ENCODE results near the gene PSMB10.
"Not testable (repeated sequence)": the region's sequence is repeated elsewhere in the genome, so short reads cannot be mapped to it uniquely, and the experiment has no call there.

Gene PSMB10

GRCh38 chr16:67944690-67945391, 8.2 kb upstream of the PSMB10 start:
- intact Hi-C loops (cut with DNase I) = no loop called here
- DNase-seq = no peak

DNA sequence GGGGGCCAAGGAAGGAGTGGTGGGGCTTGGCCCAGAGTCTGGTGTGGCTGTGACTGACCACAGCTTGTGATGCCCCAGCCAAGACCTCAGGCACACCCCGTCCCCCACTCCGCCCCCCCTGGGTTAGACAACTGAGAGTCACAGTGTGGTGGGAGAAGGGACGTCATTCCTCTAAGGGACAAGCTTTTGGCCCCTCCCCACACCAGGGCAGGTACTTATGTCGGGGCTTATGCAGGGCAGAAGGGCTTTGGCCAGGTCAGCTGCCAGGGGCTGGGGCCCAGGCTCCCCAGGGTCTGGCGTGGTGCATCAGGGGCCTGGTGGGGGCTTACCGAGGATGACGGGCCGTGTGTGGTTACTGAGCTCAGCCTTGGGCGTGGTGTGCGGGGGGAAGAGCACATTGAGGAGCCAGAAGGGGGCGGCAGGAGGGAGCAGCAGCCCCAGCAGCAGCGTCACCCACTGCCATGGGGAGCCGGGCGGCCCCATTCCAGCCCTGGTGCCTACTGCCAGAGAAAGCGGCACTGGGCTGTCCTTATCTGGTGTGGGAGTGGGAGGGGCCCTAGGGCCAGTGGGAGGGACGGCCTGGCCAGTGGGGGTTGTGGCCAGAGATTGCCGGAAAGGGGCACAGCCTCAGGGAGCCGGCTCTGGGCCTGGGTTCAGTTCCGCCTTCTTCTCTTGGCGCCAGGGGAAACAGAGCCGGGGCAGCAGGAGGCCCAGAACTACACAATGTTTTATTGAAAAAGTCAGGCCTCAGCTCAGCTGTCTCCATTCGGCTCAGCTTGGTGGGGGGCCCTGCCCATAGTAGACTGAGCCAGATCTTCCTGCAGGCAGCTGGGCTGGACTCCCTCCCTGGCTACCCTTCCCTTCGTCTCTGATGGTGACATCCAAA, 7.2 kb upstream of the PSMB10 start, which contains the start of gene LCAT:
Gene LCAT, minus strand, starts transcription at position 502 of the 886 bp plus-strand sequence. Its CDS starts 19 bp downstream, at position 483.
- intact Hi-C loops (cut with DNase I) = no loop called here
- peak; percentile 64 to 92 (median 83) for DNase-seq

DNA sequence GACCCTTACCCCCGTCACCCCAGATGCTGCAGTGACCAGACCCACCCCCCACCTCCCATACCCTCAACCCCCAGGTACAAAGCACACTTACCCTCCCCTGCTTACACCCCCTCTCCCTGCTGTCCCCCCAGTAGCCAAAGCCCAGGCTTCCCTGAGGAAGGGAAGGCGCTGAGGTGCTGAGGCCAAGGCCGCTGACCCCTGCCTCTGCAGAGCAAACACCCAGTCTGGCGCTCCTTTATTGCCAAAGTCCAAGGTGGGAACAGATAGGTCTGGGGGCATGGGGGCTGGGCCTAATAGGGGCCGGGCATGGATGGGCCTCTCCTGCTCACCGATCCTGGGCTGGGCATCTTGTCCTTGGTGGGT, 6.6 kb upstream of the PSMB10 start:
- intact Hi-C loops (cut with DNase I) = no loop called here
- no peak for DNase-seq

DNA sequence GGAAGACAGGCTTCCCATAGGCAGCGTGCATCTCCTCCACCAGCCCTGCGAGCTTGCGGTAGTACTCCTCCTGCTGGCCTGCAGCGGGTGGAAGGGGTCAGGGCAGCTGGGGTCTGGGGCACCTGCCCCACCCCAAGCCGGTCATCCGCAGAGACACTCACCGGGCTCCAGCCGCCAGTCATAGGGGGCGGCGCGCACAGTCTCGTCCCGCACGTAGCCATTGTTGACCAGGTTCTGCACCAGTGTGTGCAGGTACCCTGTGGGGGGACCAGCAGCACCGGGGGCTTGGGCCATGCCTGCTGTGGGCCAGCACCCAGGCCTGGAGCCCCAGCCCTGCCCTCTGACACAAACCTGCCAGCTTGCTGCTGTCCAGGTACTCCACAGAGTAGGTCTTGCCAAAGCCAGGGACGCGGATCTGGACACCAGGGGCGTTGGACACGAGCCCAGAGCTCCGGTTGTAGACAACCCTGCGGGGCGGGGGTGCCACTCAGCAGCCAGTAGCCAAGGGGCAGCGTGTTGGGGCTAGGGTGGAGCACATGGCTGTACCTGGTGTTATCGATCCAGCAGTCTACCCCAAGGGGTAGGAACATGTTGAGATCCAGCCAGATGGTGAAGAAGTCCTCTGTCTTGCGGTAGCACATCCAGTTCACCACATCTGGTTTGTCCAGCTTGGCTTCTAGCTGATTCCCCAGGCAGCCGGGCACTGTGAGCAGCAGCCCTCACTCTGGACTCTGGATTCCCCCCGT, 6.0 kb upstream of the PSMB10 start:
- intact Hi-C loops (cut with DNase I) = no loop called here
- no peak for DNase-seq

DNA sequence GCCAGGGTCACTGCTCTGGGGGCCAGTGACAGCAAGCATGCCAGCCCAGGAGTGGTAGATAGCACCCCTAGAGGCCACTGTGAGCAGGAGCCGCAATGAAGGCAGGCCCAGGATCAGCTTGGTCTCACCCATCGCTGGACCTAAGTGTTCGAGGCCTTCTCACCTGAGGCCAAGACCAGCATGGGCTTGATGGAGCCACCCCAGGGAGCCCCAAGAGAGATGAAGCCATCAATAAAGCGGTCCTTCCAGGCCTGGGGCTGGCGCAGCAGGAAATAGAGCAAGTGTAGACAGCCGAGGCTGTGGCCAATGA, 5.5 kb upstream of the PSMB10 start:
- DNase-seq = peak in 19 of 42 donors; percentile 40 to 76 (median 59)
- intact Hi-C loops (cut with DNase I) = no loop called here

DNA sequence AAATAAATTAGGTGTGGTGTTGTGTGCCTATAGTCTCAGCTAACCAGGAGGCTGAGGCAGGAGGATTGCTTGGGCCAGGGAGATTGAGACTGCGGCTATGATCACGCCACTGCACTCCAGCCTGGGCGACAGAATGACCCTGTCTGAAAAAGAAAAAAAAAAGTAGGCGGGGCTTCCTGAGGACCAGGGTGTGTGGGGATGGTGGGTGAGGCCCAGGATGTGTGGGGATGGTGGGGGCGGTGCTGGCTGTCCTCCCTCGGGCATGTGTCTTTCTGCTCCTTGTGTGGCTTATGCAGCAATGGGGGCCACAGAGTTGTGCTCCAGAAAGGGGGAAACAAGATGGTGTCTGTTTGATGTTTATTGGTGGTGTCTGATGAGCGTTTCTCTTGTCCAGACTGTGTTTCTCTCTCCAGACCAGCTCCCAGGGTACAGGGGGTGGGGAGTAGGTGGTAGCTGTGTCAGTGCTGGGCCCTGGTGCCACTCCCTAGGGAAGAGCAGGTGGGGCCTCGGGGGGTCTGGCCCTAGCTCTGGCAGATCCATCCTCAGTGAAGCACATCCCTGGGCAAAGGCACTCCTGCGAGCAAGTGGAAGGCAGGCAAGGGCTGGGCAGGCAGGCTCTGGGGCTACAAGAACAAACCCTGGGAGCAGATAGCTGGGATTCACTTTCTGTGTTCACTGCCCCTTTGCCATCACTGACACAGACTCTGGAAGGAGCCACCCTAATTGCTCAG, 5.0 kb upstream of the PSMB10 start:
- no peak for DNase-seq
- intact Hi-C loops (cut with DNase I) = no loop called here

GRCh38 chr16:67940446-67941089, 3.9 kb upstream of the PSMB10 start:
- intact Hi-C loops (cut with DNase I) = no loop called here
- DNase-seq = no peak

DNA sequence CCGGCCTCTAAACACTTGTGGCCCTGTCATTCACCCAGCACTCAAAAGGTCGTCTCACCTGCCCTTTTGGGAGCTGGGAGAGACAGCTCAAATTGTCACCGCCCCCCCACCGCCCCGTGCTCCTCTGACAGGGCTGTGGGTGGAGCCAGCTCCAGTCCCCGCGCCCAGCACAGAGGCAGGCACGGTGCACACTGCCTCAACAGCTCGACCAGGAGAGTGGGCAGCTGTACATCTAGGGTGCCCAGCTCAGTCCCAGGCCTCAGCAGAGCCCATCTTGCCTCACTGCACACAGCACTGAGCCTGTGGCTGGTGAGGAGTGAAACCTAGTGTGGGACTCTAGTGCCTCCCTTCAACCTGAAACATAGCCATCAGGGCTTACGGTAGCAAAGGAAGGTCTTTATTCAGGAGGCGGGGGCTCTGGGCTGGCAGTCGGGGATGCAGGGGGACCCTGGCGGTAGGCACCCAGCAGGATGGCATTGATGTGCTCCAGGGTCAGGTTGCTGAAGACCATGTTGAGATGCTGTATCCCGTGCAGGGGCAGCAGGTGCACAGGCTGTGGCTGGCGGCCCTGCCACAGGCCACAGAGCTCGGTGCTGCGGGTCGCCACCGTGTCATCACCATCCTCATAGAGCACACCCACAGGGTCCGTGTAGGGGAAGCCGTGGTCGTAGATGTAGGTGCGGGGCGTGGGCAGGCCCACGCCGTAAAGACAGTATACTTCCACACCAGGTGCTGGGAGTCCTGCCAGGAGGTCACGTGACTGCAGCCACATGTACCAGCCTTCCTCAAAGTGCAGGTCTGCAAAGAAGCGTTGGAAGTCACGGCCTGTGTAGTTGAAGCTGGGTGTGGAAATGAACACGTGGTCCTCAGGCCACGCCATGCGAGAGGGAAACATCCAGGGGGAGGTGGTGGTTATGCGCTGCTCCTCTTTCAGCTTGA, 3.1 kb upstream of the PSMB10 start:
- peak in 16 of 42 donors; percentile 42 to 78 (median 60) for DNase-seq
- intact Hi-C loops (cut with DNase I) = no loop called here

- intact Hi-C loops (cut with DNase I); DNase-seq: not testable (repeated sequence)
Observed at GRCh38 chr16:67937713-67938112, 1.1 kb upstream of the PSMB10 start.

DNA sequence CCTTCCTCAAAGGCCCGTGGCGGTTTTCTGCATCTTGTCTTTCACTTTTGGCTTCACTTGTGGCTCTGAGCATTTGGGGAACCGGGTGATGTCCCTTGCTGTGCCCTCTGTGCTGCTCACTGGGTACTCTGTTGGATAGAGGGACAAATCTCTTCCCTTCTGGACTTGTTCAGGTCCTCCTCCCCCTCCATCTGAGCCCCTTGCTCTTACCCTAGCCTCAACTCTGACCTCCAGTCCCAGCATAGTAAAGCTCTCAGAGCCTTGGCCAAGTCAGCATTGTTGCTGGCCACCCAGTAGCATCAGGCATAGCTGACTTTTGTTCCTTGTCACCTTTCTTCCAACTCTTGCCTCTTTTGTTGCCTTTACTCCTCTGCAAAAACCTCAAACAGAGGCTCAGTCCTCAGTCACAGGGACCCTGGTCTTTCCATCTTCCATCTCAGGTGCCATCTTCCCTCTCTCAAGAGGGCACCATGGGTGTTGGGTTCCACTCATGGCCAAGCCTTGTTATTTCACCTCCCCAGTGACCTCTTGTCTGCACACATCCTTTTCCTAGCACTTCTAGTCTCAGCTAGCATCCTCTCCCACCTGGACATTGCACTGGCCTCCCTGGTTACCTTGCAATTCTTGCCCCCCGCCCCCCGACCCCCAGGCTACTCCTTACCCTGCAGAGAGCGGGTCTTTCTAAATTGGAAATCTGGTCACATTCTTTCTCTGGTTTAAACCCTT, 393 bp upstream of the PSMB10 start:
- DNase-seq = peak in 10 of 42 donors; percentile 43 to 78 (median 56)
- intact Hi-C loops (cut with DNase I) = no loop called here

- intact Hi-C loops (cut with DNase I) = no loop called here
- peak; percentile 93 to 100 (median 97) for DNase-seq
Observed at GRCh38 chr16:67935402-67936123, 1.1 kb downstream of the PSMB10 start.

DNA sequence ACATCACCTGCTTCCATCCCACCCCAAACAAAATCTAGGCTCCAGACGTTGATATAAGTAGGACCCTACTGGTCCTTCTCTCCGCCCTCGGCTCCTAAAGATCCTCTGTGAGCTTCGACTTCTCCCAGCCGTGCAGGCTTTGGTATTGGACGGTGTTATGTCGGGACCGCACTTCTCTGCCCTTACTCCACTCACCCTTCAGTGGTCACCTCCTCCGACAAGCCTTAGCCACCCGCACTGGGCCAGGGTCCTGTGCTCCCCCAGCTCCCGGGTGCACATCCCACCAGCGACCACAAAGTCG, 1.6 kb downstream of the PSMB10 start:
- DNase-seq = no peak
- intact Hi-C loops (cut with DNase I) = no loop called here

DNA sequence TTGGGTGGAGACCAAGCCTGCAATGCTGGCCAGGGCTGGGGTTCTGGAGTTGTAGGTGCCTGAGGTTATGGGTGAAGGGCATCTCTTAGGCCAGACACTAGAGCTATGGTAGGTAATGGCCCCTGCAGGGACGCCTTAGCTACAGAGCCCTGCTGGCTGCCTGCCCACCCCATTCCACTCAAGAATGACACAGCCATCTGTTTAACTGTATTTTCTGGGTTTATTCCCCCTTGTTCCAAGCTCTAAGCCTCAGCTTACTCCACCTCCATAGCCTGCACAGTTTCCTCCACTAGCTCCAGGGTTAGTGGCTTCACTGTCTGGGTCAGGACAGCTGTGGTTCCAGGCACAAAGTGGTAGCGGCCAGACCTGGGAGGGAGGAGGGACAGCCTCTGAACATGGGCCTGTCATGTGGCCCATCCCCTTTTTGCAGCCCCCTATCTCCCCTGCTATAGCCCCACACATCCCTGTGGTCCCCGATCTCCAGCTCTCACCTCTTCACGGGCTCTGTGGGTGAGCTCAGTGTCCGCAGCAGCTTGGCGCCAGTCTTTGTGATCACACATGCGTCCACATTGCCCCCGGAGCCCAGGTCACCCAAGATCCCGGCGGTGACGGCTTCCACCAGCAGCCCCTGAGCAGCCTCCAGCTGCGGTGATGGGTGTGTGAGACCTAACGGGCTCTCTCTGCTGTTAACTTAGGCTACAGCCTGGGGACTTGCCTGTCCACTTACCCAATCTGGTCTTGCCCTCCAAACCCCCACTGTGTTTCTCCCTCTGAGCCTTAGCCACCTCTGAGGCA, 2.1 kb downstream of the PSMB10 start:
- DNase-seq = peak in 2 of 42 donors; percentile 15 to 52
- intact Hi-C loops (cut with DNase I) = no loop called here

GRCh38 chr16:67933805-67934204, 2.8 kb downstream of the PSMB10 start:
- intact Hi-C loops (cut with DNase I) = no loop called here
- no peak for DNase-seq

DNA sequence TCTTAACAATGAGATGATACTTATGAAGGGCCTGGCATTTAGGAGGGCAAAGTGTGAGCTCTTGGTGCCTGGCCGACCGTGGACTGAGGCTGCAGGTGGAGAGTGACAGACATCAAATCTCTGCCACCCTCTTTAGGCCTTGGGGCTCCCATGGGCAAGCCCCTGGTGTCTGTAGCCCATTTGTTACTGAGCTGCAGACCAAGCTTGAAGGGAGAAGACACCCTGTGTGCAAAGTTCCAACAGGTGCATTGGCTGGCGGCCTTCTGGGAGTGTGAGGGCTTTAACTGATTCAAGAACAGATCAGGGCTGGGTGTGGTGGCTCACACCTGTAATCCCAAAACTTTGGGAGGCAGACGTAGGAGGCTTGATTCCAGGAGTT, 4.2 kb downstream of the PSMB10 start:
- DNase-seq = no peak
- intact Hi-C loops (cut with DNase I) = no loop called here

Data from head of caudate nucleus (tissue), 42 donors.